Fibroblast of the aortic adventitia (primary cell): ENCODE measurements around the gene BICC1. TPM values are rescaled to one million over a fixed set of nuclear protein-coding genes. Genes with fewer than 3 reads are reported as not detected.

Experiments
- DNase-seq: peaks from one replicate; pipeline ENCODE4 v3.0.0-alpha.2; 2010; ENCODE audit warnings: low read depth
- H3K4me3 ChIP-seq: 2 replicates; pipeline ENCODE4 v1.5.1; 2011; ENCODE audit warnings: low read depth, mild to moderate bottlenecking, control low read depth, low read length, moderate library complexity
- total RNA-seq: library from RNA; depleted of rRNA; stranded (reverse); fragments of >200 nt; gene quantifications from 2 replicates; pipeline ENCODE4 v1.2.3, GENCODE V29; 2012; ENCODE audit warnings: low replicate concordance
- TF ChIP-seq, protein P1 (sequence below): IDR thresholded peaks from 2 replicates; pipeline ENCODE4 v1.5.1; 2011; ENCODE audit warnings: mild to moderate bottlenecking, low read length, control low read depth, inconsistent platforms; ENCODE audit not compliant: insufficient read depth

BICC1 gene
- total RNA-seq, 1 donor, result 177 TPM

DNA sequence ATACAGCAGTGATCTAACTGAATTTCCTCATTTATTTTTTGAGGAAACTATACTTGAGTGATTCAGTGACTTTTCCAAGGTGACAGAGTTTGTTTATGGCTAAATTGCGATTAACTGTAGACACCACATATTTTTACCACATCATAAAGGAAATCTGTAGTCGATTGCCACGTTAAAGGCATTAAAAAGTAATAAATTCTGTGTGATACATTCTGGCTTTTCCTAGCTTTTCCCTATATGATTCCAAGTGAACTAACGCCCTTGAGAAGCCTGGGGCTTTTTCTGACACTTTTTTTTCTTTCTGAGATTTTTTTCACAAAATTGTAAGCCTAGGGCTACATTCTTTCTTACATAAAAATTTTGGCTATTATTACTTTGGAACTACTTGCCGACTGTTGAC is 266.9 kb downstream of the BICC1 start:
- peak; percentile 20 for DNase-seq
- TF ChIP-seq, protein P1, sequence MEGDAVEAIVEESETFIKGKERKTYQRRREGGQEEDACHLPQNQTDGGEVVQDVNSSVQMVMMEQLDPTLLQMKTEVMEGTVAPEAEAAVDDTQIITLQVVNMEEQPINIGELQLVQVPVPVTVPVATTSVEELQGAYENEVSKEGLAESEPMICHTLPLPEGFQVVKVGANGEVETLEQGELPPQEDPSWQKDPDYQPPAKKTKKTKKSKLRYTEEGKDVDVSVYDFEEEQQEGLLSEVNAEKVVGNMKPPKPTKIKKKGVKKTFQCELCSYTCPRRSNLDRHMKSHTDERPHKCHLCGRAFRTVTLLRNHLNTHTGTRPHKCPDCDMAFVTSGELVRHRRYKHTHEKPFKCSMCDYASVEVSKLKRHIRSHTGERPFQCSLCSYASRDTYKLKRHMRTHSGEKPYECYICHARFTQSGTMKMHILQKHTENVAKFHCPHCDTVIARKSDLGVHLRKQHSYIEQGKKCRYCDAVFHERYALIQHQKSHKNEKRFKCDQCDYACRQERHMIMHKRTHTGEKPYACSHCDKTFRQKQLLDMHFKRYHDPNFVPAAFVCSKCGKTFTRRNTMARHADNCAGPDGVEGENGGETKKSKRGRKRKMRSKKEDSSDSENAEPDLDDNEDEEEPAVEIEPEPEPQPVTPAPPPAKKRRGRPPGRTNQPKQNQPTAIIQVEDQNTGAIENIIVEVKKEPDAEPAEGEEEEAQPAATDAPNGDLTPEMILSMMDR, result no peak
- no peak overlapping the region for H3K4me3 ChIP-seq

DNA sequence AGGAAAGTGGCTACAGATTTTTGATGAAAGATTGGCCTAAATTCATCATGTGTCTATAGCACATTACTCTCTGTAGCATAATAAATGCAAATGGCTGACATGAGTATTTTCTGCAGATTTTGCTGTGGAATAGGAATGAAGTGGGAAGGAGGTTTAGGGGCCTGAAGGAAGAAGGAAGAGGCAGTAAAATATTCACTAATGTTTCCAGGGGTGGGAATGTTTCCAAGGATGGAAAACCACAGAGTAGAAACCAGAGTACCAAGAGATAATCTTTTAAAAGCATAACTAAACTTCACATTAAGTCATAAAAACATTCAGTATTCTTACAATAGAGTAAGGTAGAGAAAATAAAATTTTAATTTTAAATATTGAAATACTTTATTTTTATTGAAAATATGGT is 267.8 kb downstream of the BICC1 start:
- no peak overlapping the region for H3K4me3 ChIP-seq
- peak; percentile 69 for DNase-seq
- TF ChIP-seq, protein P1, result no peak

DNA sequence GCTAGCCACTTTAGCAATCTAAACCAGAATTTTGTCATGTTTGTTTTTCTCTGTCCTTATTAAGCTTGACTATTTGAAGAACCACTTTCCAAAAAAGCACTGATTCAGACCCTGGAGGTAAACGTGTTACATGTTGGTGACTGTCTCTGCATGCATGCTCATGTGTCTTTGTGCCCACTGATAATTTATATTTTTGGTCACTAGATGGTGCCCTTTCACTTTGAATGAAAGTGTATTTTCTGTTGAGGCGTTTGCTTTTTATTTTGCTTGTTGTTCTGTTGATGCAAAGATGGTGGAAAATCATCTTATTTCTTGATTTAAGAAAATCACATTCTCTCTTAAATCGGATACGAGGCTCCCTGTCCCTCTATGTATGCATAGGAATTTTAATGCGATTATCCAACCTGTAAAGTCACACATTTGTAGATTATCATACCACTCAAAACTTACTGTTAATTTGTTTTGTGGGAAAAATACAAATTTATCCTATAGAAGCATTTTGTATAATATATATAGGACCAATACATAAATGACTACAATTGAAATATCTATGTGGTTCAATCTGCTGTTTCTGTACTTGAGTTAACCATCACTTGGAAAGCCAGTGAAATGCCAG is 269.3 kb downstream of the BICC1 start:
- H3K4me3 ChIP-seq, result no peak overlapping the region
- DNase-seq, result peak; percentile 72
- TF ChIP-seq, protein P1, result peak; percentile 47

DNA sequence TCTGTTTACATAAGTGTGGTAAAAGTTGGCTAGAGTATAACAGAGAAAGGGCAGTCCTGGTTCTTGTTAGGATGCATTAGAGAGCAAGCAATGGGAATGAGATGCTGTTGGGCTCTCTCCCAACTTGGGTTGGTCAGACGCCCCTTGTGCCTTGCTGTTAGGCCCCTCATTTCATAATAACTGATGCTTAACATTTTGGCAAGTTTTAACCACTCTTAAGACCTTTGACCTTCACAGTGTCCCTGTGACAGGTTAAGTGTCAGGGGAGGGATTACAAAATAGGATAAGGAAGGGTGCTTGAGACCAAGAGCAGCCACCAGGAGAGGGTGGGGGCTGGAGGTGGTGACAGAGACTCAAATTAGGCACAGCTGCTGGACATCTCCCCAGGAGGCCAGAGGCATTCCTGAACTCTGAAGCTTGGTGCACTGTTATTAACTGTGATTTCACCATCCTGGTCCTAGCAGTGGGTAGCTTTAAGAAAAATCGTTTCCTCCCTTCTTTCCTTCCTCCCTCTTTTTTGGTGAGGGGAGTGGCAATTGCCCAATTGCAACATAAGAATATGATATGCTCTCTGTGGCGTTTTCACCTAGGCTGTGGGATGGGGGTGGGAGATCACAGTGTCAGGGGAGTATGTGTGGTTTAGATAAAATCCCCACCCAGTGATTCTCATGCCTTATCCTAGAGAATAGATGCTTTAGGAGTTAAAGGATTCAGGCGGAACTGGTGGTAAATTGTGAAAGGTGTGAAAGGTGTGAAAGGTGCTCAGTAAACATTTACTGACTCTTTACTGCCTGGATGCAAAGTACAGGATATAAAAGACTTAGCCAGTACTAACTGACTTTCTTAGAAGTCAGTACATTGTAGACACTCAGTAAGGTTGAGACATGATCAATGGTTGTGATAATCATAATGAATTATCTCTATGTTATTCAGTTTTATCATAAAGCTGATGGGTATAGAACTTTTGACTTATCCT is 270.5 kb downstream of the BICC1 start:
- TF ChIP-seq, protein P1, result no peak
- H3K4me3 ChIP-seq, result no peak overlapping the region
- peak; percentile 89 for DNase-seq

DNA sequence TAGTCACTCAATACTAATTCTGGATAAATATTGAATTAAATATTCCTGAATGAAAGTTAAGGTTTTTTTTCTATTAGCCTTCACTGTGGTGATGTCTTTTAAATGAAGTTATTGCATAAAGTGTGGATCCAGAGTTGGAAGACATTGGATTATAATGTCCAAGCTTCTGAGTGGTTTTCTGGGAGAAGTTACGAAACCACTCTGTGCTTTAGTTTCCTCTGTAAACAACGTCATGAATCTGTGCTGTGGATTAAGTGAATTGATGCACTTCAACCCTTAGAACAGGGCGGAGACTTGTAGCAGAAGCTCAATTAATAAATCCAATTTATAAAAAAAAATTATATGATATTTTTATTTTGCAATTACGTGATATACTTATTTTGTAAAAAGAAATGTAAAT is 271.7 kb downstream of the BICC1 start:
- TF ChIP-seq, protein P1, result no peak
- no peak overlapping the region for H3K4me3 ChIP-seq
- DNase-seq, result peak; percentile 63

DNA sequence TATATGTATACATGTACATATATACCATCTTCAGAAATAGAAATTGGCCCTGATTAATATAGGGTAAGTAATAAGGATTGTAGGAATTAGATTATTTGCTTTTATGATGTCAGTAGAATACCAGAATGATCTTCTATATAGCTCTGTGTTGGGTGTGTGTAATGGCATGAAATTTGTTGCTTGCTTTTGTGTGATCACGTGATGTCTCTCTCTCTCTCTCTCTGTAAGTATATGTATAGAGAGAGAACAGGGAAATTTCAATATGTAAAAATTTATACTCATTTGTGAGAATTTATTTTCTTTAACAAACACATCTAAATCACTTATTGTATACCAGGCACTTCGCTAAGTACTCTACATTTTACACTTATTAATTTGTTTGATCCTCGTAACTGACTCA is 272.7 kb downstream of the BICC1 start:
- no peak for DNase-seq
- H3K4me3 ChIP-seq, result no peak overlapping the region
- TF ChIP-seq, protein P1, result no peak
